IPS DF 19.7 (cell line): ENCODE results near the gene UBL4A.

Source experiments
- DNase-seq: peaks from one replicate; pipeline ENCODE4 v3.0.0-alpha.2; 2013; ENCODE audit warnings: low read depth, low spot score

UBL4A gene

GRCh38 chrX:154486396-154487207 is at the start of gene UBL4A:
TSS of gene UBL4A (minus strand) at chrX:154486615. CDS start at chrX:154486584, 31 bp downstream.
- DNase-seq, result no peak

GRCh38 chrX:154535892-154536291 is 49.5 kb upstream of the UBL4A start:
- DNase-seq, result no peak

GRCh38 chrX:154534526-154535322 is 48.3 kb upstream of the UBL4A start:
- no peak for DNase-seq

GRCh38 chrX:154532690-154533089 is 46.3 kb upstream of the UBL4A start:
- no peak for DNase-seq

GRCh38 chrX:154531626-154532025 is 45.2 kb upstream of the UBL4A start:
- no peak for DNase-seq

GRCh38 chrX:154530286-154530685 is 43.9 kb upstream of the UBL4A start:
- DNase-seq, result no peak

- DNase-seq, result no peak
Observed at GRCh38 chrX:154529206-154529612, 42.8 kb upstream of the UBL4A start.

- peak; percentile 47 for DNase-seq
Observed at GRCh38 chrX:154526901-154527675, 40.7 kb upstream of the UBL4A start.

GRCh38 chrX:154525606-154526490 is 39.4 kb upstream of the UBL4A start:
- no peak for DNase-seq

- no peak for DNase-seq
Observed at GRCh38 chrX:154519389-154519788, 33.0 kb upstream of the UBL4A start.

GRCh38 chrX:154517101-154517781 is 30.8 kb upstream of the UBL4A start:
- no peak for DNase-seq

GRCh38 chrX:154516656-154517100 is 30.3 kb upstream of the UBL4A start:
- peak; percentile 30 for DNase-seq

- DNase-seq, result no peak
Observed at GRCh38 chrX:154515966-154516655, 29.7 kb upstream of the UBL4A start, which contains the start of gene FAM3A. TSS of gene FAM3A (minus strand) at chrX:154516232. CDS start at chrX:154515772, 460 bp downstream.

GRCh38 chrX:154515090-154515965 is 28.9 kb upstream of the UBL4A start:
- DNase-seq, result no peak

- DNase-seq, result no peak
Observed at GRCh38 chrX:154513716-154514115, 27.3 kb upstream of the UBL4A start.

GRCh38 chrX:154512879-154513553 is 26.6 kb upstream of the UBL4A start:
- DNase-seq, result no peak

- DNase-seq, result no peak
Observed at GRCh38 chrX:154511761-154512160, 25.3 kb upstream of the UBL4A start.

- DNase-seq, result no peak
Observed at GRCh38 chrX:154509455-154509854, 23.0 kb upstream of the UBL4A start.
